Endodermal cell (in vitro differentiated cells): ENCODE results near the gene CWC25. TPM values are rescaled to one million over a fixed set of nuclear protein-coding genes. Genes with fewer than 3 reads are reported as not detected.
"Not testable (repeated sequence)": the region's sequence is repeated elsewhere in the genome, so short reads cannot be mapped to it uniquely, and the experiment has no call there.

Source experiments
- DNase-seq: peaks from one replicate; pipeline ENCODE4 v3.0.0-alpha.2; 2017
- H3K27ac ChIP-seq: 2 replicates; pipeline ENCODE4 v1.5.1; 2013; ENCODE audit warnings: mild to moderate bottlenecking, low read depth, low read length, moderate library complexity
- H3K27me3 ChIP-seq: 2 replicates; pipeline ENCODE4 v1.6.1; 2013; ENCODE audit warnings: mild to moderate bottlenecking, low read length, moderate library complexity; ENCODE audit not compliant: insufficient read depth, control insufficient read depth, poor library complexity, severe bottlenecking
- H3K36me3 ChIP-seq: 2 replicates; pipeline ENCODE4 v1.7.0; 2013; ENCODE audit warnings: mild to moderate bottlenecking, low read length, moderate library complexity; ENCODE audit not compliant: control insufficient read depth, insufficient read depth
- H3K4me1 ChIP-seq: one replicate; pipeline ENCODE4 v1.7.0; 2013; ENCODE audit warnings: low read length; ENCODE audit not compliant: control insufficient read depth, insufficient read depth
- H3K4me3 ChIP-seq: 2 replicates; pipeline ENCODE4 v1.5.1; 2013; ENCODE audit warnings: mild to moderate bottlenecking, low read length, moderate library complexity
- H3K9ac ChIP-seq: 2 replicates; pipeline ENCODE4 v1.6.1; 2013; ENCODE audit warnings: mild to moderate bottlenecking, low read length, moderate library complexity; ENCODE audit not compliant: poor library complexity, severe bottlenecking; ENCODE audit errors: extremely low read depth
- H3K9me3 ChIP-seq: 2 replicates; pipeline ENCODE4 v1.6.1; 2013; ENCODE audit warnings: mild to moderate bottlenecking, low read length, moderate library complexity; ENCODE audit not compliant: control insufficient read depth
- H3K27ac Mint-ChIP-seq: 2 replicates; pipeline ENCODE4 v1.8.0; 2020; ENCODE audit warnings: mixed read lengths
- H3K27me3 Mint-ChIP-seq: 2 replicates; pipeline ENCODE4 v1.8.0; 2021; ENCODE audit warnings: mild to moderate bottlenecking, mixed read lengths; ENCODE audit not compliant: insufficient read depth
- H3K36me3 Mint-ChIP-seq: 2 replicates; pipeline ENCODE4 v1.8.0; 2020; ENCODE audit warnings: low read depth, mixed read lengths
- H3K4me1 Mint-ChIP-seq: 2 replicates; pipeline ENCODE4 v1.8.0; 2020; ENCODE audit warnings: mixed read lengths
- H3K4me3 Mint-ChIP-seq: 2 replicates; pipeline ENCODE4 v1.8.0; 2020; ENCODE audit warnings: mild to moderate bottlenecking, moderate library complexity, mixed read lengths
- H3K9me3 Mint-ChIP-seq: 2 replicates; pipeline ENCODE4 v1.8.0; 2020; ENCODE audit warnings: mild to moderate bottlenecking, mixed read lengths
- CTCF ChIP-seq: fragments of 200-600 bp; sonication (generic); conservative IDR thresholded peaks from 2 replicates; pipeline ENCODE4 v1.5.0; 2021; ENCODE audit warnings: antibody characterized with exemption, mild to moderate bottlenecking
- WGBS, 2 experiments: methylation state at CpG; one replicate each; pipeline versions ENCODE4 v1.1.5 to v1.1.7; 2013; ENCODE audit warnings: missing lambda C conversion rate in 2 of 2, mixed read lengths in 1 of 2; ENCODE audit not compliant: insufficient coverage in 1 of 2, insufficient read length in 1 of 2; 5-methylcytosine and 5-hydroxymethylcytosine counted together
- total RNA-seq, 2 donors: library from RNA; stranded (reverse); fragmentation: NEBNext Ultra II Directional in 1 of 2; extraction: Animal tissue kit (Norgen Biotek cat#: 25700) in 1 of 2; gene quantifications; 2 replicates in 1 of 2; 3 replicates in 1 of 2; pipeline ENCODE4 v1.2.1, GENCODE V29; 2021

CWC25 gene
- total RNA-seq, 2 donors from 2014 or later, result 14.6 to 15.0 TPM

- peak overlapping the region; percentile 10 for H3K27ac ChIP-seq
- peaks cover 41% of the 10 kb centered on the region for H3K36me3 Mint-ChIP-seq
- no peaks in the 10 kb centered on the region for H3K9me3 Mint-ChIP-seq
- no peak for TF ChIP-seq CTCF
- no peaks in the 10 kb centered on the region for H3K9me3 ChIP-seq
- DNase-seq, result peak; percentile 86
- peaks cover 6% of the 10 kb centered on the region for H3K4me1 ChIP-seq
- peaks cover 44% of the 10 kb centered on the region for H3K36me3 ChIP-seq
- peak overlapping the region; percentile 91 for H3K27ac Mint-ChIP-seq
- H3K4me3 Mint-ChIP-seq, result peak overlapping the region; percentile 34
- H3K4me3 ChIP-seq, result peak overlapping the region; percentile 21
- no peaks in the 10 kb centered on the region for H3K27me3 Mint-ChIP-seq
- 0 to 4% methylated on average over 1 of the region's 1 CpG for WGBS, 2 experiments
- H3K27me3 ChIP-seq, result no peaks in the 10 kb centered on the region
- peak overlapping the region; percentile 4 for H3K9ac ChIP-seq
- peaks cover 36% of the 10 kb centered on the region for H3K4me1 Mint-ChIP-seq
Measured at GRCh38 chr17:38789185-38789584, 35.9 kb downstream of the CWC25 start.

GRCh38 chr17:38787999-38788398 is 37.1 kb downstream of the CWC25 start:
- not testable (repeated sequence) for H3K27me3 Mint-ChIP-seq
- peaks cover 44% of the 10 kb centered on the region for H3K36me3 ChIP-seq
- peaks cover 29% of the 10 kb centered on the region for H3K4me1 Mint-ChIP-seq

GRCh38 chr17:38786372-38786771 is 38.7 kb downstream of the CWC25 start:
- Histone ChIP-seq H3K27me3 (no peaks in the 10 kb centered on the region), H3K36me3 (peaks cover 51% of the 10 kb centered on the region), H3K27ac (no peak overlapping the region), H3K9me3 (no peaks in the 10 kb centered on the region), H3K4me3 (no peak overlapping the region), H3K9ac (no peak overlapping the region), H3K4me1 (peaks cover 6% of the 10 kb centered on the region)
- Mint-ChIP-seq H3K36me3 (peaks cover 48% of the 10 kb centered on the region), H3K27ac (no peak overlapping the region), H3K4me1 (peaks cover 20% of the 10 kb centered on the region), H3K27me3 (no peaks in the 10 kb centered on the region), H3K9me3 (no peaks in the 10 kb centered on the region), H3K4me3 (no peak overlapping the region)
- no peak for TF ChIP-seq CTCF
- WGBS, 2 experiments, result 76 to 80% methylated on average over 6 of the region's 6 CpGs
- DNase-seq, result no peak

More at GRCh38 chr17:38787999-38788398, 37.1 kb downstream of the CWC25 start:
- H3K9me3 Mint-ChIP-seq, DNase-seq, H3K27ac ChIP-seq, H3K4me1 ChIP-seq, H3K9ac ChIP-seq, H3K27ac Mint-ChIP-seq, H3K4me3 ChIP-seq, H3K27me3 ChIP-seq, H3K4me3 Mint-ChIP-seq, H3K9me3 ChIP-seq: not testable (repeated sequence)
- peaks cover 47% of the 10 kb centered on the region for H3K36me3 Mint-ChIP-seq
- WGBS, 2 experiments, result 95 to 100% methylated on average over 1 to 4 of the region's 4 CpGs

GRCh38 chr17:38783227-38783626 is 41.9 kb downstream of the CWC25 start:
- no peak overlapping the region for H3K27ac Mint-ChIP-seq
- WGBS, 2 experiments, result 90 to 93% methylated on average over 3 of the region's 3 CpGs
- no peak overlapping the region for H3K27ac ChIP-seq
- H3K4me3 Mint-ChIP-seq, result no peak overlapping the region
- no peaks in the 10 kb centered on the region for H3K9me3 Mint-ChIP-seq
- H3K4me3 ChIP-seq, result no peak overlapping the region
- H3K36me3 ChIP-seq, result peaks cover 83% of the 10 kb centered on the region
- H3K9me3 ChIP-seq, result no peaks in the 10 kb centered on the region
- peak; percentile 58 for DNase-seq
- peak; percentile 48 for TF ChIP-seq CTCF
- no peak overlapping the region for H3K9ac ChIP-seq
- no peaks in the 10 kb centered on the region for H3K4me1 Mint-ChIP-seq
- no peaks in the 10 kb centered on the region for H3K4me1 ChIP-seq
- no peaks in the 10 kb centered on the region for H3K27me3 ChIP-seq
- no peaks in the 10 kb centered on the region for H3K27me3 Mint-ChIP-seq
- peaks cover 75% of the 10 kb centered on the region for H3K36me3 Mint-ChIP-seq
